ENCODE results near the gene CADPS2.

The CADPS2 gene

GRCh38 chr7:122429926-122430325, 456.3 kb downstream of the CADPS2 start:
- no peak for DNase-seq (ENCODE audit: extremely low spot score, insufficient read length, low read depth)
- no peak for FAIRE-seq

- DNase-seq (ENCODE audit: extremely low spot score, insufficient read length, low read depth): no peak
- no peak for FAIRE-seq
Observed at GRCh38 chr7:122425731-122426130, 460.5 kb downstream of the CADPS2 start.

GRCh38 chr7:122423591-122423990, 462.7 kb downstream of the CADPS2 start:
- no peak for DNase-seq (ENCODE audit: extremely low spot score, insufficient read length, low read depth)
- FAIRE-seq: no peak

- FAIRE-seq (no peak), DNase-seq (ENCODE audit: extremely low spot score, insufficient read length, low read depth) (no peak)
Observed at GRCh38 chr7:122416336-122416735, 469.9 kb downstream of the CADPS2 start.

GRCh38 chr7:122415510-122415909, 470.8 kb downstream of the CADPS2 start:
- no peak for FAIRE-seq
- no peak for DNase-seq (ENCODE audit: extremely low spot score, insufficient read length, low read depth)

- DNase-seq (ENCODE audit: extremely low spot score, insufficient read length, low read depth) (no peak), FAIRE-seq (no peak)
Observed at GRCh38 chr7:122413339-122413738, 472.9 kb downstream of the CADPS2 start.

- FAIRE-seq: no peak
- no peak for DNase-seq (ENCODE audit: extremely low spot score, insufficient read length, low read depth)
Observed at GRCh38 chr7:122412883-122413282, 473.4 kb downstream of the CADPS2 start.

- no peak for FAIRE-seq
- no peak for DNase-seq (ENCODE audit: extremely low spot score, insufficient read length, low read depth)
Observed at GRCh38 chr7:122412441-122412840, 473.8 kb downstream of the CADPS2 start.

- DNase-seq (ENCODE audit: extremely low spot score, insufficient read length, low read depth) (no peak), FAIRE-seq (no peak)
Observed at GRCh38 chr7:122407195-122407594, 479.1 kb downstream of the CADPS2 start.

- no peak for DNase-seq (ENCODE audit: extremely low spot score, insufficient read length, low read depth)
- no peak for FAIRE-seq
Observed at GRCh38 chr7:122403113-122403512, 483.1 kb downstream of the CADPS2 start.

GRCh38 chr7:122402235-122402634, 484.0 kb downstream of the CADPS2 start:
- no peak for DNase-seq (ENCODE audit: extremely low spot score, insufficient read length, low read depth)
- no peak for FAIRE-seq

- DNase-seq (ENCODE audit: extremely low spot score, insufficient read length, low read depth): no peak
- FAIRE-seq: no peak
Observed at GRCh38 chr7:122397381-122397780, 488.9 kb downstream of the CADPS2 start.

- DNase-seq (ENCODE audit: extremely low spot score, insufficient read length, low read depth) (no peak), FAIRE-seq (no peak)
Observed at GRCh38 chr7:122394512-122394911, 491.7 kb downstream of the CADPS2 start.

- DNase-seq (ENCODE audit: extremely low spot score, insufficient read length, low read depth): no peak
- FAIRE-seq: no peak
Observed at GRCh38 chr7:122384528-122384927, 501.7 kb downstream of the CADPS2 start.

- DNase-seq (ENCODE audit: extremely low spot score, insufficient read length, low read depth) (no peak), FAIRE-seq (no peak)
Observed at GRCh38 chr7:122383934-122384333, 502.3 kb downstream of the CADPS2 start.

GRCh38 chr7:122380992-122381391, 505.3 kb downstream of the CADPS2 start:
- no peak for DNase-seq (ENCODE audit: extremely low spot score, insufficient read length, low read depth)
- FAIRE-seq: no peak

- DNase-seq (ENCODE audit: extremely low spot score, insufficient read length, low read depth): no peak
- FAIRE-seq: no peak
Observed at GRCh38 chr7:122379491-122379890, 506.8 kb downstream of the CADPS2 start.

GRCh38 chr7:122369756-122370155, 516.5 kb downstream of the CADPS2 start:
- FAIRE-seq: no peak

GRCh38 chr7:122364761-122365280, 521.4 kb downstream of the CADPS2 start:
- FAIRE-seq (no peak), DNase-seq (ENCODE audit: extremely low spot score, insufficient read length, low read depth) (no peak)

More at GRCh38 chr7:122369756-122370155, 516.5 kb downstream of the CADPS2 start:
- no peak for DNase-seq (ENCODE audit: extremely low spot score, insufficient read length, low read depth)

GRCh38 chr7:122363144-122363543, 523.1 kb downstream of the CADPS2 start:
- DNase-seq (ENCODE audit: extremely low spot score, insufficient read length, low read depth) (no peak), FAIRE-seq (no peak)

- FAIRE-seq (no peak), DNase-seq (ENCODE audit: extremely low spot score, insufficient read length, low read depth) (no peak)
Observed at GRCh38 chr7:122362473-122362872, 523.8 kb downstream of the CADPS2 start.

- DNase-seq (ENCODE audit: extremely low spot score, insufficient read length, low read depth) (no peak), FAIRE-seq (no peak)
Observed at GRCh38 chr7:122354656-122355055, 531.6 kb downstream of the CADPS2 start.

- no peak for DNase-seq (ENCODE audit: extremely low spot score, insufficient read length, low read depth)
- no peak for FAIRE-seq
Observed at GRCh38 chr7:122352454-122352853, 533.8 kb downstream of the CADPS2 start.

Data from GM18507 (cell line).